Neural crest cell (in vitro differentiated cells): Measurements from ENCODE around the gene DSE. TPM values are rescaled to one million over a fixed set of nuclear protein-coding genes. Genes with fewer than 3 reads are reported as not detected.

Experiments used
- DNase-seq: peaks from one replicate; pipeline ENCODE4 v3.0.0; 2021; ENCODE audit warnings: low read depth, mixed read lengths, low spot score
- H3K27ac Mint-ChIP-seq: one replicate; pipeline ENCODE4 v1.8.0; 2021; ENCODE audit warnings: mild to moderate bottlenecking, mixed read lengths; ENCODE audit not compliant: unreplicated experiment
- H3K27me3 Mint-ChIP-seq: 2 replicates; pipeline ENCODE4 v1.8.0; 2021; ENCODE audit warnings: low read depth, mild to moderate bottlenecking, mixed read lengths
- H3K36me3 Mint-ChIP-seq: 2 replicates; pipeline ENCODE4 v1.8.0; 2021; ENCODE audit warnings: low read depth, mild to moderate bottlenecking, mixed read lengths
- H3K4me1 Mint-ChIP-seq: 2 replicates; pipeline ENCODE4 v1.8.0; 2021; ENCODE audit warnings: mixed read lengths
- H3K4me3 Mint-ChIP-seq: one replicate; pipeline ENCODE4 v1.8.0; 2021; ENCODE audit warnings: mild to moderate bottlenecking, mixed read lengths
- H3K9me3 Mint-ChIP-seq: 2 replicates; pipeline ENCODE4 v1.8.0; 2021; ENCODE audit warnings: mixed read lengths
- CTCF ChIP-seq: fragments of 200-600 bp; sonication (generic); conservative IDR thresholded peaks from 2 replicates; pipeline ENCODE4 v1.5.0; 2021; ENCODE audit warnings: antibody characterized with exemption, mild to moderate bottlenecking
- total RNA-seq: library from RNA; stranded (reverse); gene quantifications from 2 replicates; pipeline ENCODE4 v1.2.1, GENCODE V29; 2021

Gene DSE
- total RNA-seq, 1 donor from 2014 or later = 21.0 TPM

- no peak for TF ChIP-seq CTCF
- Mint-ChIP-seq H3K27me3 (no peaks in the 10 kb centered on the region), H3K4me1 (peaks cover 7% of the 10 kb centered on the region), H3K36me3 (no peaks in the 10 kb centered on the region), H3K9me3 (no peaks in the 10 kb centered on the region), H3K27ac (no peak overlapping the region), H3K4me3 (no peak overlapping the region)
- DNase-seq = no peak
Measured at GRCh38 chr6:116375262-116375661, 4.5 kb downstream of the DSE start.

GRCh38 chr6:116376149-116376548 lies 5.4 kb downstream of the DSE start:
- Mint-ChIP-seq H3K36me3 (no peaks in the 10 kb centered on the region), H3K9me3 (no peaks in the 10 kb centered on the region), H3K4me3 (no peak overlapping the region), H3K4me1 (peaks cover 4% of the 10 kb centered on the region), H3K27ac (no peak overlapping the region), H3K27me3 (no peaks in the 10 kb centered on the region)
- DNase-seq = no peak
- no peak for TF ChIP-seq CTCF

- no peak for DNase-seq
- Mint-ChIP-seq H3K4me3 (no peak overlapping the region), H3K4me1 (no peaks in the 10 kb centered on the region), H3K9me3 (no peaks in the 10 kb centered on the region), H3K36me3 (no peaks in the 10 kb centered on the region), H3K27ac (no peak overlapping the region), H3K27me3 (no peaks in the 10 kb centered on the region)
- TF ChIP-seq CTCF = no peak
Measured at GRCh38 chr6:116379764-116380163, 9.0 kb downstream of the DSE start.

GRCh38 chr6:116380346-116380745 lies 9.6 kb downstream of the DSE start:
- Mint-ChIP-seq H3K27ac (no peak overlapping the region), H3K9me3 (no peaks in the 10 kb centered on the region), H3K36me3 (no peaks in the 10 kb centered on the region), H3K27me3 (no peaks in the 10 kb centered on the region), H3K4me1 (no peaks in the 10 kb centered on the region), H3K4me3 (no peak overlapping the region)
- no peak for DNase-seq
- TF ChIP-seq CTCF = no peak

GRCh38 chr6:116381000-116381399 lies 10.3 kb downstream of the DSE start:
- no peaks in the 10 kb centered on the region for H3K9me3 Mint-ChIP-seq
- H3K27me3 Mint-ChIP-seq = no peaks in the 10 kb centered on the region
- no peak for DNase-seq
- H3K4me1 Mint-ChIP-seq = no peaks in the 10 kb centered on the region
- no peak for TF ChIP-seq CTCF
- H3K27ac Mint-ChIP-seq = no peak overlapping the region
- H3K36me3 Mint-ChIP-seq = no peaks in the 10 kb centered on the region
- no peak overlapping the region for H3K4me3 Mint-ChIP-seq

- H3K36me3 Mint-ChIP-seq = no peaks in the 10 kb centered on the region
- DNase-seq = no peak
- H3K4me3 Mint-ChIP-seq = no peak overlapping the region
- no peaks in the 10 kb centered on the region for H3K4me1 Mint-ChIP-seq
- TF ChIP-seq CTCF = no peak
- no peaks in the 10 kb centered on the region for H3K27me3 Mint-ChIP-seq
- no peaks in the 10 kb centered on the region for H3K9me3 Mint-ChIP-seq
- H3K27ac Mint-ChIP-seq = no peak overlapping the region
Measured at GRCh38 chr6:116382587-116382986, 11.8 kb downstream of the DSE start.
